B cell (primary cell): Measurements from ENCODE around the gene TMC1. TPM values are rescaled to one million over a fixed set of nuclear protein-coding genes. Genes with fewer than 3 reads are reported as not detected.

Experiments used
- ATAC-seq: fragments of 200-7000 bp; cut with Tn5 transposase; one replicate; pipeline ENCODE4 v1.10.0; 2021; ENCODE audit warnings: low read depth, mild to moderate bottlenecking, moderate number of reproducible peaks, moderate library complexity
- CTCF ChIA-PET: fragments of 350-600 bp; sonication (Branson Sonifier 250); formaldehyde crosslinking; loops from one replicate; lab custom pipeline; 2021; ENCODE audit warnings: antibody characterized with exemption, inconsistent platforms; lab: Charles Lee
- POLR2A ChIA-PET: fragments of 350-600 bp; sonication (Branson Sonifier 250); formaldehyde crosslinking; loops from one replicate; lab custom pipeline; 2021; ENCODE audit warnings: antibody characterized with exemption; lab: Charles Lee
- DNase-seq: peaks from one replicate; pipeline ENCODE4 v3.0.0; 2013
- H2AFZ ChIP-seq: 2 replicates; pipeline ENCODE4 v1.6.1; 2012; ENCODE audit warnings: mild to moderate bottlenecking, low read depth, low read length; ENCODE audit not compliant: insufficient read depth, poor library complexity, severe bottlenecking
- H3K27ac ChIP-seq, 2 donors: 1 replicate in 1 of 2; 2 replicates in 1 of 2; pipeline ENCODE4 v1.5.1; 2012 to 2013; ENCODE audit warnings: low read length in 2 of 2, mild to moderate bottlenecking in 2 of 2, moderate library complexity in 1 of 2
- H3K27me3 ChIP-seq, 4 experiments: fragments of 200-600 bp in 1 of 4; sonication (generic) in 1 of 4; replicated peaks in 1 of 4; 1 replicate in 2 of 4; 2 replicates in 2 of 4; pipeline versions ENCODE4 v1.6.1 to v1.7.0; 2013 to 2016; ENCODE audit warnings: low read length in 3 of 4, mild to moderate bottlenecking in 2 of 4, mixed read lengths in 1 of 4, moderate library complexity in 1 of 4; ENCODE audit not compliant: insufficient read depth in 4 of 4, control insufficient read depth in 3 of 4; ENCODE audit errors: control extremely low read depth in 1 of 4
- H3K36me3 ChIP-seq, 2 experiments: replicated peaks in 1 of 2; 1 replicate in 1 of 2; 2 replicates in 1 of 2; pipeline versions ENCODE4 v1.6.1 to v1.7.1; 2013; ENCODE audit warnings: low read length in 1 of 2; ENCODE audit not compliant: insufficient read depth in 2 of 2, control insufficient read depth in 1 of 2; ENCODE audit errors: control extremely low read depth in 1 of 2, extremely low read depth in 1 of 2
- H3K4me1 ChIP-seq, 2 donors: fragments of 200-600 bp in 1 of 2; sonication (generic) in 1 of 2; 1 replicate in 1 of 2; 2 replicates in 1 of 2; pipeline versions ENCODE4 v1.5.1 to v1.6.1; 2013 to 2017; ENCODE audit warnings: low read length in 2 of 2; ENCODE audit not compliant: control insufficient read depth in 2 of 2, insufficient read depth in 2 of 2
- H3K4me2 ChIP-seq: replicated peaks from 2 replicates; pipeline ENCODE3; 2012; ENCODE audit warnings: mild to moderate bottlenecking, low read depth, low read length; ENCODE audit not compliant: poor library complexity, severe bottlenecking
- H3K4me3 ChIP-seq, 5 experiments: fragments of 200-600 bp in 1 of 5; sonication (generic) in 1 of 5; 1 replicate in 3 of 5; 2 replicates in 2 of 5; pipeline versions ENCODE4 v1.5.1 to v1.7.0; 2011 to 2016; ENCODE audit warnings: low read length in 4 of 5, mild to moderate bottlenecking in 4 of 5, low read depth in 2 of 5, control low read depth in 1 of 5, moderate library complexity in 1 of 5; ENCODE audit not compliant: insufficient read depth in 1 of 5; ENCODE audit errors: control extremely low read depth in 1 of 5, extremely low read depth in 1 of 5
- H3K79me2 ChIP-seq: fragments of 200-600 bp; sonication (generic); one replicate; pipeline ENCODE4 v1.6.0; 2016; ENCODE audit warnings: low read length; ENCODE audit not compliant: control insufficient read depth, insufficient read depth
- H3K9ac ChIP-seq: fragments of 200-600 bp; sonication (generic); 2 replicates; pipeline ENCODE4 v1.6.1; 2017; ENCODE audit warnings: mild to moderate bottlenecking, low read length, moderate library complexity
- H3K9me3 ChIP-seq, 3 donors: one replicate each; pipeline versions ENCODE4 v1.6.1 to v1.7.1; 2013; ENCODE audit warnings: low read length in 2 of 3; ENCODE audit not compliant: control insufficient read depth in 2 of 3, insufficient read depth in 1 of 3; ENCODE audit errors: control extremely low read depth in 1 of 3
- H4K20me1 ChIP-seq: 2 replicates; pipeline ENCODE4 v1.6.0; 2012; ENCODE audit warnings: mild to moderate bottlenecking, low read length; ENCODE audit not compliant: insufficient read depth, control insufficient read depth, poor library complexity, severe bottlenecking
- H3K27ac Mint-ChIP-seq: one replicate; pipeline ENCODE4 v1.8.0; 2021; ENCODE audit warnings: mixed read lengths
- H3K27me3 Mint-ChIP-seq: one replicate; pipeline ENCODE4 v1.8.0; 2021; ENCODE audit warnings: mixed read lengths
- H3K4me1 Mint-ChIP-seq: one replicate; pipeline ENCODE4 v1.8.0; 2021; ENCODE audit warnings: mixed read lengths
- H3K4me3 Mint-ChIP-seq: one replicate; pipeline ENCODE4 v1.8.0; 2021; ENCODE audit warnings: mixed read lengths
- H3K9me3 Mint-ChIP-seq: one replicate; pipeline ENCODE4 v1.8.0; 2022; ENCODE audit warnings: mixed read lengths; ENCODE audit not compliant: insufficient read depth
- CTCF ChIP-seq: fragments of 200-600 bp; IDR thresholded peaks from one replicate; pipeline ENCODE4 v1.8.0; 2022; ENCODE audit warnings: antibody characterized with exemption, mild to moderate bottlenecking
- EZH2 ChIP-seq: IDR thresholded peaks from 2 replicates; pipeline ENCODE4 v1.6.1; 2012; ENCODE audit warnings: borderline replicate concordance, low read depth, mild to moderate bottlenecking, moderate library complexity, low read length; ENCODE audit not compliant: insufficient read depth, poor library complexity, severe bottlenecking
- WGBS: methylation state at CpG from one replicate; pipeline ENCODE4 v1.1.5; 2013; ENCODE audit warnings: missing lambda C conversion rate; ENCODE audit not compliant: insufficient coverage; 5-methylcytosine and 5-hydroxymethylcytosine counted together
- intact Hi-C: fragments of 100-400 bp; cut with micrococcal nuclease; formaldehyde crosslinking; loops from one replicate; pipeline ENCODE4 v1.10.0; 2022
- polyA plus RNA-seq: library from polyadenylated mRNA; depleted of rRNA; stranded (reverse); fragments of >200 nt; gene quantifications from 2 replicates; pipeline ENCODE4 v1.2.3, GENCODE V29; 2012
- total RNA-seq, 2 donors: library from RNA; stranded (reverse); fragments of 120-200 nt in 1 of 2; gene quantifications; 1 replicate in 1 of 2; 2 replicates in 1 of 2; pipeline versions ENCODE4 v1.2.3 to v1.2.4, GENCODE V29; 2013 to 2022

The TMC1 gene
- total and polyA plus RNA-seq, 2 donors (not counting 1 experiment from before 2014, with no cell fraction given), result not detected

GRCh38 chr9:72733895-72734294 is 212.5 kb downstream of the TMC1 start:
- no peak for ATAC-seq
- DNase-seq, result no peak
- Histone ChIP-seq H3K27ac (no peak overlapping the region), H3K36me3 (no peaks in the 10 kb centered on the region), H3K27me3 (peaks cover 0 to 3% (median 0%) of the 10 kb centered on the region in 4 experiments), H4K20me1 (no peaks in the 10 kb centered on the region), H3K9ac (no peak overlapping the region), H3K79me2 (no peaks in the 10 kb centered on the region), H3K9me3 (no peaks in the 10 kb centered on the region), H3K4me2 (no peak overlapping the region), H2AFZ (no peak overlapping the region), H3K4me3 (no peak overlapping the region), H3K4me1 (no peaks in the 10 kb centered on the region)
- ChIA-PET POLR2A (no interaction called here), CTCF (no interaction called here)
- intact Hi-C loops, result no loop called here
- Mint-ChIP-seq H3K27me3 (no peaks in the 10 kb centered on the region), H3K4me3 (no peak overlapping the region), H3K9me3 (no peaks in the 10 kb centered on the region), H3K27ac (no peak overlapping the region), H3K4me1 (no peaks in the 10 kb centered on the region)
- TF ChIP-seq CTCF, result no peak
- no peak for TF ChIP-seq EZH2

GRCh38 chr9:72734631-72735030 is 213.2 kb downstream of the TMC1 start:
- no CpG with 5 or more reads among the region's 1 CpG for WGBS
- Histone ChIP-seq H3K27ac (no peak overlapping the region), H4K20me1 (no peaks in the 10 kb centered on the region), H3K9me3 (no peaks in the 10 kb centered on the region), H3K36me3 (no peaks in the 10 kb centered on the region), H3K4me2 (no peak overlapping the region), H2AFZ (no peak overlapping the region), H3K4me3 (no peak overlapping the region), H3K79me2 (no peaks in the 10 kb centered on the region), H3K9ac (no peak overlapping the region), H3K27me3 (peaks cover 0 to 3% (median 0%) of the 10 kb centered on the region in 4 experiments), H3K4me1 (no peaks in the 10 kb centered on the region)
- H3K27ac Mint-ChIP-seq, result no peak overlapping the region
- CTCF ChIA-PET, result no interaction called here
- POLR2A ChIA-PET, result no interaction called here
- no peaks in the 10 kb centered on the region for H3K27me3 Mint-ChIP-seq
- H3K4me3 Mint-ChIP-seq, result no peak overlapping the region
- no peaks in the 10 kb centered on the region for H3K4me1 Mint-ChIP-seq
- ATAC-seq (no peak), DNase-seq (no peak)
- H3K9me3 Mint-ChIP-seq, result no peaks in the 10 kb centered on the region
- TF ChIP-seq EZH2 (no peak), CTCF (no peak)
- intact Hi-C loops, result no loop called here
